Panc1 (cell line): Measurements from ENCODE around the gene ARL11. TPM values are rescaled to one million over a fixed set of nuclear protein-coding genes. Genes with fewer than 3 reads are reported as not detected.

ENCODE experiments used
- ATAC-seq: fragments of 200-7000 bp; cut with Tn5 transposase; 2 replicates; pipeline ENCODE4 v1.9.1; 2020; ENCODE audit warnings: mild to moderate bottlenecking, moderate library complexity
- BruUV-seq: library from RNA; stranded (reverse); fragments of 400-500 nt; replicated peaks from 2 replicates; lab custom pipeline; 2021; lab: Mats Ljungman, UMichigan
- CTCF ChIA-PET: fragments of 300-600 bp; sonication (Branson Sonifier 250); formaldehyde crosslinking; loops from one replicate; lab custom pipeline; 2022; ENCODE audit warnings: antibody characterized with exemption; lab: Charles Lee
- POLR2A ChIA-PET: fragments of 300-600 bp; sonication (Branson Sonifier 250); formaldehyde crosslinking; loops from one replicate; lab custom pipeline; 2022; ENCODE audit warnings: antibody characterized with exemption; lab: Charles Lee
- DNase-seq: peaks from one replicate; pipeline ENCODE4 v3.0.0-alpha.2; 2010; ENCODE audit warnings: low read depth, low spot score
- H3K27ac ChIP-seq: 2 replicates; pipeline ENCODE4 v1.5.1; 2011; ENCODE audit warnings: mild to moderate bottlenecking, low read length, inconsistent platforms
- H3K27me3 ChIP-seq: fragments of 200-500 bp; sonication (Bioruptor generic); 2 replicates; pipeline ENCODE4 v1.6.0; 2014; ENCODE audit warnings: low read length, inconsistent platforms; ENCODE audit not compliant: control insufficient read depth, insufficient read depth
- H3K36me3 ChIP-seq: fragments of 200-500 bp; sonication (Bioruptor generic); 2 replicates; pipeline ENCODE4 v1.5.1; 2014; ENCODE audit warnings: inconsistent platforms, mild to moderate bottlenecking, low read length, moderate library complexity; ENCODE audit not compliant: control insufficient read depth, insufficient read depth
- H3K4me1 ChIP-seq: 2 replicates; pipeline ENCODE4 v1.5.1; 2011; ENCODE audit warnings: inconsistent platforms, mild to moderate bottlenecking, low read length, moderate library complexity; ENCODE audit not compliant: control insufficient read depth, insufficient read depth
- H3K4me3 ChIP-seq, 2 experiments: 2 replicates each; pipeline ENCODE4 v1.5.1; 2011 to 2012; ENCODE audit warnings: low read depth in 2 of 2, low read length in 2 of 2, mild to moderate bottlenecking in 2 of 2, inconsistent platforms in 1 of 2, moderate library complexity in 1 of 2
- H3K9me3 ChIP-seq: fragments of 200-500 bp; sonication (Bioruptor generic); 2 replicates; pipeline ENCODE4 v1.5.1; 2014; ENCODE audit warnings: low read depth, mild to moderate bottlenecking, inconsistent platforms, low read length, moderate library complexity; ENCODE audit not compliant: control insufficient read depth, insufficient read depth
- CTCF ChIP-seq: fragments of 450-650 bp; IDR thresholded peaks from 2 replicates; pipeline ENCODE4 v1.5.1; 2017; ENCODE audit warnings: mild to moderate bottlenecking
- POLR2AphosphoS5 ChIP-seq: IDR thresholded peaks from 2 replicates; pipeline ENCODE4 v1.6.1; 2012; ENCODE audit warnings: mild to moderate bottlenecking, low read depth, low read length, moderate library complexity
- REST ChIP-seq, 2 experiments: IDR thresholded peaks; 2 replicates each; pipeline ENCODE4 v1.6.1; 2011 to 2012; ENCODE audit warnings: low read depth in 2 of 2, control low read depth in 1 of 2, low read length in 1 of 2, mild to moderate bottlenecking in 1 of 2, moderate library complexity in 1 of 2; ENCODE audit not compliant: insufficient read depth in 1 of 2
- SIN3A ChIP-seq: IDR thresholded peaks from 2 replicates; pipeline ENCODE4 v1.6.1; 2012; ENCODE audit warnings: low read depth, mild to moderate bottlenecking, low read length, moderate library complexity, borderline replicate concordance; ENCODE audit not compliant: insufficient read depth
- TCF7L2 ChIP-seq: IDR thresholded peaks from 2 replicates; pipeline ENCODE4 v1.6.1; 2011; ENCODE audit warnings: mild to moderate bottlenecking, low read depth, low read length, inconsistent platforms
- in situ Hi-C: cut with HindIII; loops from 2 replicates; pipeline ENCODE4 v1.10.0; 2016; ENCODE audit warnings: low sequenced_read_pairs, low pct_unique_long_range_greater_than_20kb
- intact Hi-C: fragments of 100-400 bp; cut with micrococcal nuclease; formaldehyde crosslinking; loops from one replicate; pipeline ENCODE4 v1.10.0; 2022; ENCODE audit not compliant: unreplicated experiment
- total RNA-seq: library from RNA; stranded (reverse); gene quantifications from one replicate; pipeline ENCODE4 v1.2.1, GENCODE V29; 2021; ENCODE audit not compliant: unreplicated experiment

The ARL11 gene
- total RNA-seq, 1 experiment from 2014 or later: not detected

GRCh38 chr13:49652355-49653305 is 24.3 kb downstream of the ARL11 start:
- no TSS peak for BruUV-seq
- ATAC-seq (peak; percentile 84), DNase-seq (no peak)
- Histone ChIP-seq H3K9me3 (no peaks in the 10 kb centered on the region), H3K4me3 (no peak overlapping the region), H3K27ac (no peak overlapping the region), H3K27me3 (no peaks in the 10 kb centered on the region), H3K36me3 (peaks cover 2% of the 10 kb centered on the region; the same call in 1 of the 2 replicates), H3K4me1 (no peaks in the 10 kb centered on the region)
- POLR2A ChIA-PET: no interaction called here
- CTCF ChIA-PET: no interaction called here
- TF ChIP-seq SIN3A (no peak), CTCF (peak; percentile 68), POLR2AphosphoS5 (no peak), TCF7L2 (no peak)
- in situ Hi-C loops (no loop called here), intact Hi-C loops (no loop called here)

- TF ChIP-seq TCF7L2 (no peak), POLR2AphosphoS5 (no peak)
- in situ Hi-C loops: no loop called here
- H3K27me3 ChIP-seq: no peaks in the 10 kb centered on the region
- no peaks in the 10 kb centered on the region for H3K4me1 ChIP-seq
- ChIA-PET POLR2A (no interaction called here), CTCF (no interaction called here)
- intact Hi-C loops: no loop called here
- H3K9me3 ChIP-seq: no peaks in the 10 kb centered on the region
- BruUV-seq: no TSS peak
- peaks cover 2% of the 10 kb centered on the region; the same call in 1 of the 2 replicates for H3K36me3 ChIP-seq
- no peak overlapping the region for H3K27ac ChIP-seq
- no peak overlapping the region for H3K4me3 ChIP-seq
- DNase-seq (no peak), ATAC-seq (no peak)
These were observed 25.2 kb downstream of the ARL11 start for GRCh38 chr13:49653478-49653877.

GRCh38 chr13:49654011-49654410 is 25.7 kb downstream of the ARL11 start:
- no peak for TF ChIP-seq SIN3A
- TF ChIP-seq POLR2AphosphoS5: no peak
- TF ChIP-seq REST (IDR thresholded peaks at IDR 0.05; ENCODE audit: insufficient read depth in 1 of 2, low read depth in 2 of 2, low read length in 1 of 2): no peak
- TF ChIP-seq CTCF: no peak
- TF ChIP-seq TCF7L2: no peak
- ATAC-seq: no peak
- no peak overlapping the region for H3K27ac ChIP-seq
- H3K4me3 ChIP-seq: no peak overlapping the region
- H3K27me3 ChIP-seq: no peaks in the 10 kb centered on the region
- CTCF ChIA-PET: no interaction called here
- BruUV-seq: no TSS peak
- H3K9me3 ChIP-seq: no peaks in the 10 kb centered on the region
- DNase-seq: no peak
- intact Hi-C loops (no loop called here), in situ Hi-C loops (no loop called here)
- no peaks in the 10 kb centered on the region for H3K4me1 ChIP-seq
- peaks cover 2% of the 10 kb centered on the region; the same call in 1 of the 2 replicates for H3K36me3 ChIP-seq
- POLR2A ChIA-PET: no interaction called here
